GM12865 (cell line): Measurements from ENCODE around the gene ZNF799.
"Not testable (repeated sequence)": the region's sequence is repeated elsewhere in the genome, so short reads cannot be mapped to it uniquely, and the experiment has no call there.

Source experiments
- DNase-seq: peaks from one replicate; pipeline ENCODE4 v3.0.0; 2010; ENCODE audit warnings: low read depth
- H3K4me3 ChIP-seq: 2 replicates; pipeline ENCODE4 v1.5.1; 2011; ENCODE audit warnings: mild to moderate bottlenecking, low read depth, low read length, control low read depth
- CTCF ChIP-seq: IDR thresholded peaks from 2 replicates; pipeline ENCODE4 v1.5.1; 2011; ENCODE audit warnings: low read length, control low read depth, low read depth, inconsistent platforms; ENCODE audit not compliant: insufficient read depth; ENCODE audit errors: missing control alignments

Gene ZNF799

DNA sequence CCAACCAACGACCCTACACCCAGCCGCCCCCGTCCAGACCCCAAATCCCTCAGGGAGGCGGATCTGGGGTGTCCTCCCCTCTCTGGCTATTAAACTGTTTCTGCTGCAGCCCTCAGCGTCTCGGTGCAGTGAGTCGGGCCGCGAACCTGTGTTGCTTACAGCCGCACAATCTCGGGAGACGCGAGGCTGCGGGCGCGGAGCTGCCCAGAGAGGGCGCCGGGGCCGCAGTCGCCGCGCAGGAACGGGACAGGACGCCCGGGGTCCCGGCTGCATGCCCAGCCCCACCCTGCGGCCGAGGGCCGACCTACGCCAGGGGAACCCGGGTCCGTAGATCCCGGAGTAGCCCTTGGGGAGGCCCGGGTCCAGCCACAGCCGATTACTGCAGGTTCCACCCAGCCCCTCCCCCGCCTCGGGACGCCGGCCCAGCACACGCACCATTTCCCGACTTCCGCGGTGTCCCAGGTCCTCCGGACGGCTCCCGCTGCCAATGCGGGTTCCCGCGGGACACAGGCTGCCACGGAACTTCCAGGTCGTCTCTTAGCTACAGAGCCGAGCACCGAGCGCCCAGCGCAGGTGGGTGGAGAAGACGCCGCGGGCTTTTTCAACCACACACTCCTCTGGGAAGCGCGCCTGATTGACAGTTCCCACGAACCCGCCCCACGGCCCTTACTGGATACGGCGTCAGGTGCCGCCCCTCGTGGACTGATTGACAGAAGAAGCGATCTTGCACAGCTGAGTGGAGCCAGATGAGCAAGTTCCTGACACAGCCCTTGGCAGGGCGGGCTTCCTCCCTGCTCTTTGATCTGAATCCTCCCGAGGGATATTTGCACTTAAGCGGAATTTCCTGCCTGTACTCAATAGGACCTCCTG is at the start of gene ZNF799:
Gene ZNF799 (minus strand): TSS at position 639 of the 870 bp plus-strand sequence. CDS start 201 bp downstream, at position 438.
- DNase-seq, result peak; percentile 96
- H3K4me3 ChIP-seq, result peak within 1 kb of the TSS; percentile 79
- no peak for TF ChIP-seq CTCF

GRCh38 chr19:12450844-12451243 is 49.8 kb upstream of the ZNF799 start:
- no peak for TF ChIP-seq CTCF
- no peak for DNase-seq
- no peak overlapping the region for H3K4me3 ChIP-seq

- no peak for TF ChIP-seq CTCF
- DNase-seq, result no peak
- no peak overlapping the region for H3K4me3 ChIP-seq
These were observed 47.7 kb upstream of the ZNF799 start for GRCh38 chr19:12448808-12449207.

DNA sequence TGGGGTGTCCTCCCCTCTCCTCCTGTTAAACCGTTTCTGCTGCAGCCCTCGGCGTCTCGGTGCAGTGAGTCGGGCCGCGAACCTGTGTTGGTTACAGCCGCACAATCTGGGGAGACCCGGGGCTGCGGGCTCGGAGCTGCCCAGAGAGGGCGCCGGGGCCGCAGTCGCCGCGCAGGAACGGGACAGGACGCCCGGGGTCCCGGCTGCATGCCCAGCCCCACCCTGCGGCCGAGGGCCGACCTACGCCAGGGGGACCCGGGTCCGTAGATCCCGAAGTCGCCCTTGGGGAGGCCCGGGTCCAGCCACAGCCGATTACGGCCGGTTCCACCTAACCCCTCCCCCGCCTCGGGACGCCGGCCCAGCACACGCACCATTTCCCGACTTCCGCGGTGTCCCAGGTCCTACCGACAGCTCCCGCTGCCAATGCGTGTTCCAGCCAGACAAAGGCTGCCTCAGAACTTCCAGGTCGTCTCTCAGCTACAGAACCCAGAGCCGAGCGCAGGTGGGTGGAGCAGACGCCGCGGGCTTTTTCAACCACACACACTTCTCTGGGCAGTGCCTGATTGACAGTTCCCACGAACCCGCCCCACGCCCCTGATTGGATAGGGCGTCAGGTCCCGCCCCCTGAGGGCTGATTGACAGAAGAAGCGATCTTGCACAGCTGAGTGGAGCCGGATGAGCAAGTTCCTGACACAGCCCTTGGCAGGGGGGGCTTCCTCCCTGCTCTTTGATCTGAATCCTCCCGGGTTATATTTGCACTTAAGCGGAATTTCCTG is 39.7 kb upstream of the ZNF799 start, which contains the start of gene ZNF443:
Gene ZNF443 (minus strand): TSS at position 481 of the 776 bp plus-strand sequence. CDS start 107 bp downstream, at position 374.
- DNase-seq, result peak; percentile 98
- TF ChIP-seq CTCF, result no peak
- peak within 1 kb of the TSS; percentile 91 for H3K4me3 ChIP-seq

DNA sequence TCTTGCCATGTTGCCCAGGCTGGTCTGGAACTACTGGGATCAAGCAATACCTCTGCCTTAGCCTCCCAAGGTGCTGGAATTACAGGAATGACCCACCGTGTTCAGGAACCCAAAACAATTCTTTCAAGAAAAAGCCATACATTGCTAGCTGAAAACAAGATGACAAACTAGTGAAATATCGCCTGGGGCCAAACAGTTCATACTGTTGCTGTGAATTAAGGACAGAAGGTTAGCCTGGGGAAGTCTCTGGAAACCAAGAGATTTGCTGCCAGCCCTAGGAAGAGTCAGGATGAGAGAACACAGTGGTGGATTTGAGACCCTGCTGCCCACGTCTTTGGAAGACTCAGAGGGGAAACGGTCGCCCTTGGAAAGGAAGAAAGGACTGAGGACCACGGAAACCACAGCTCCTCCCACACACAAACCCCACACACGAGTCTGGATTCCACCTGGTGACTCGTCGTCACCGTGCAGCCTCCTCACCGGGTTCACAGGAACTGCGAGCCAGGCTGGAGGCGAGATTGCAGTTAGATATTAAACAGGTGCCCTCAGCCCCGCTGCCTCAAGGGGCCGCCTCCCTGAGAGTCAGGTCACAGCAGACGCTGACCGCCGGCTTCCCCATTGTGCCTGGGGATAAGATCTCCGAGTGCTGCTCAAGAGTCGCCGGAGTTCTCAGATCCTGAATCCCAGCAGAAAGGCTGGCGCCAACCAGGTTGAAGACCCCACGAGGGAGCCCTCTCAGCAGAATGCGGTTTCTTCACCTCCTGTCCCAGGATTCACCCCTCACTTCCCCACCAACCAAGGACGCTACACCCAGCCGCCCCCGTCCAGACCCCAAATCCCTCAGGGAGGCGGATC is 38.8 kb upstream of the ZNF799 start:
- peak; percentile 45 for DNase-seq
- H3K4me3 ChIP-seq, result peak overlapping the region; percentile 91

DNA sequence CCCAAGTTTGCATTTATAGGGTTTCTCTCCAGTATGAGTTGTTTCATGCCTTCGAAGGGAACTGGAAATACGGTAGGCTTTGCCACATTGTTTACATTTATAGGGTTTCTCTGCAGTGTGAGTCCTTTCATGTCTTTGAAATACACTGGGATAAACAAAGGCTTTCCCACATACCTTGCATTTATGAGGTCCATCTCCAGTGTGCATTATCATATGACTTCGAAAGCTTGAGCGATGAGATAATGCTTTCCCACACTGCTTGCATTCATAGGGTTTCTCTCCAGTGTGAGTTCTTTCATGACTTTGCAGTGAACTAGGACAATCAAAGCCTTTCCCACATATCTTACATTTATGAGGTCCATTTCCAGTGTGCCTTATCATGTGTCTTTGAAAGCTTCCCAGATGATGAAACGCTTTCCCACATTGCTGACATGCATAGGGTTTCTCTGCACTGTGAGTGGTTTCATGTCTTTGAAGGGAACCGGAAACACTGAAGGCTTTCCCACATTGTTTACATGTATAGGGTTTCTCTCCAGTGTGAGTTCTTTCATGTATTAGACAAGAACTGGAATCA is 29.7 kb upstream of the ZNF799 start:
- DNase-seq, H3K4me3 ChIP-seq: not testable (repeated sequence)

DNA sequence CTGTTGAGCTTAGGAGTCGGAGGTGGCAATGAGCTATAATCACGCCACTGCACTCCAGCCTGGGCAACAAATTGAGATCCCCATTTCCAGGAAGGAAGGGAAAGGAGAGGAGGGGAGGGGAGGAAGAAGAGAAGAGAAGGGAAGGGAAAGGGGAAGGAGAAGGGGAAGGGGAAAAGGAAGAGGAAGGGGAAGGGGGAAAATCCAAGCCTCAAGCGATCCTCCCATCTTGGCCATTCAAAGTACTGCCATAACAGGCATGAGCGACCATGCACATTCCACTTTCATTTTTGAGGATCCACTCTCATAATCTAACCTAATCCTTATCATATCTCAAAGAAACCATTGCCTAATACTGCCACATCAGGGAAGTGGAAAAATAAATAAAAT is 24.8 kb upstream of the ZNF799 start:
- no peak for TF ChIP-seq CTCF
- DNase-seq, result no peak
- no peak overlapping the region for H3K4me3 ChIP-seq
